GM19468 (cell line): ENCODE data around the gene AGPAT4.
"Not testable (repeated sequence)": the region's sequence is repeated elsewhere in the genome, so short reads cannot be mapped to it uniquely, and the experiment has no call there.

Experiments used
- ATAC-seq: cut with Tn5 transposase; IDR thresholded peaks from one replicate; pipeline ENCODE4 v1.9.1; 2021; ENCODE audit warnings: mild to moderate bottlenecking, moderate library complexity, moderate number of reproducible peaks; ENCODE audit not compliant: unreplicated experiment; ENCODE audit errors: extremely low read depth

AGPAT4 gene

DNA sequence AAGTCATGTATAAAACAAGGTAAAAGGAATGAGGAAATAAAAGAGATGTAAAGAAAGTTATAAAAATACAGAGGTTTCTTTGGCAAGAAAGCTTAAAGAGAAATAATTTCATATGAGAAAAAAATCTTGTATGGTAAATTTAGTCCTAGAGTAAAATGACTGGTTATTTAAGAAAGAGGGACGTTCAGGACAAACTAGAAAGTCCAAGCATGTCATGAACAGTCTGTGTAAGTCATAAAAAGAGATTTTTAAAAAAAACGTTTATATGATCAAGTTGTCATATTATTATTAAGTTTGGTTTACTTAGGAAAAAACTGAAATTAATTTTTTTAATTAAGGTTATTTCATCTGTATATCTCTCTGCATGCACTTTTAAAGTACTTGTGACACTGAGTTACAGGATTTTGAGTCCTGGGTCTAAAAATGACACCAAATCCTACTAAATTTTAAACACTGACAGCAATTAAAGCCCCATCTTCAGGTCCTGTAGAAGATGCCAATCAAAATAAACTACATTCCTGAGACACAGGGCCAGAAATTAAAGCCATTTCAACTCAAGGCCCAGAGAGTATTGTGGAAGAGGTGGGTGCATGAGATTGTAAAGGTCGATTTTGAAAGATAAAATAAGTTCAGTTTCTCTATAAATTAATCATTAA, 62.4 kb downstream of the AGPAT4 start:
- ATAC-seq, result no peak

GRCh38 chr6:161210857-161211256, 63.0 kb downstream of the AGPAT4 start:
- no peak for ATAC-seq

- ATAC-seq, result no peak
Observed at GRCh38 chr6:161207200-161207599, 66.7 kb downstream of the AGPAT4 start.

DNA sequence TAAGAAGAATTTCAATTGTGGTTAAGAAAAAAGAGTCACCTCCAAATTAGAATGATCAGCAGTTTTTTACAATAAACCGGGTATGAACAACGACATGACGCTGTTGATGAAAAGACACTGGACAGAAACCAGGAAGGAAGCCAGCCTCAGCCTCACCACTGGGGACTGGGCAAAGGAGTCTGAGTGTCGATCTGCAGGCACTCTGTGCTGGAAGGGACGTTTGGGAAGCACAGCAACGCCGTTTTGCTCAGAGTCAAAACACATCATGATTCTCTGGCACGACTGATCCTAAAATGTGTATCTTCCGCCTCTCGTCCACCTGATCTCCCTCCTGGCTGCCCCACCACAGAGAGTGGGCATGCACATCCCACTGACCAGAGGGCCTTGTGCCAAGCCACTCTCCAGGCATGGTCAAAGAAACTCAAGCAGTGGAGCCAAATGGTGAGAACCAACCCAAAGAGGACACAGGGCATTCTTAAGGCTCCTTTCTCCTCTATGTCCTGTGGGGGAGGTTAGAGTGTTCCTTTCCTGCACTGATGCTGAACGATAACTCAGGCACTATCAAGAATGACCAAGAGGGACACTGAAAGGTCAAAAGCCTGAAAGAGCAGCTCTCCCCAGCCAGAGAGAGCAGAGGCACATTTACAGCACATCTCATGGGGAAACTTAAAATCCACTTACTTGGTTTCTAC, 68.8 kb downstream of the AGPAT4 start:
- ATAC-seq, result no peak

- ATAC-seq, result no peak
Observed at GRCh38 chr6:161200610-161201370, 73.1 kb downstream of the AGPAT4 start.

- ATAC-seq, result no peak
Observed at GRCh38 chr6:161199850-161200249, 74.0 kb downstream of the AGPAT4 start.

DNA sequence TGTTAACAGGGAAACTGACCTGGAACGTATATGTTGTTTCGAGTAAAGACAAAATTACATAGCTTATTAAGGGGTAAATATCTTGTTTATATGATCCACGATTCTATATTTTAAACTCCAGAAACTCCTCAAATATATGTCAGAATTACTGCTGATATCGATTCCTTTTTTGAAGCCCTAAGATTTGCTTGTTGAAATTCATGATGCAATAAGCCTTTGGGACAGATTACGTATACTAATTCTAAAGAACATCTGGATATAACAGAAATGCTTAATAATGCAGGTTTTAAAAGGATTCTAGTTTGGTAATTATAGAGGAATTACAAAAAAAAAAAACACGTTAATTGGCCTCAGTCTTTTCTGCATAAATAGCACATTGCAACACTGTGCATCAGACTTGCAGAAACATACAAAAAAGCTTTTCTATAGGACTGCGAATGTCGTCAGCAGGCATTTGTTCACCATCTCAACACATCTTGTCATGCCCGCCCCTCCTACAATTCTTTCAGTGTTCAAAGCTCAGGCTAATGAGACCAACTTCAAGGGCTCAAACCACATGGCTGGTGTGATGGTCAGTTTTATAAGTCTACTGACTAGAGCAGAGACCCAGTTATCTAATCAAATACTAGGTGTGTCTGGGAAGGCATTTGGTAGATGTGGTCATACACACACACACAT, 74.9 kb downstream of the AGPAT4 start:
- ATAC-seq, result no peak

- ATAC-seq, result no peak
Observed at GRCh38 chr6:161198176-161198575, 75.7 kb downstream of the AGPAT4 start.

DNA sequence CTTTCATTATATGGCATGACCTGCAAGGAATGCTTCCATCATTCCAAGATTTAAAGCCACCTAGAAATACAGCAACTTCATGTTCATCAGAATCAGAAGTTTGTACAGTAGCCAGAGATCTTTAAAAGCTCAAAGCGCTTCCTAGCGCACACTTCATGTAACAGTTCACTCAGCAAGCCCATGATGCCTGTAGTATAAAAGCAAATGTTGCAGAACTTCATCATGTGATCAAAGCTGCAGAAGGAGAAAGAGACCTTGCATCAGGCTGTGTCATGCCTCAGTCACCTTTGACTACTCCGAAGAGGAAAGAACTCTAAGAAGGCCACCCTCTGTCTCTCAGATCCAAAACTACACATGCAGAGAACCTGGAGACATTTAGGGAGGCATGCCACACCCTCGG, 78.5 kb downstream of the AGPAT4 start:
- no peak for ATAC-seq

DNA sequence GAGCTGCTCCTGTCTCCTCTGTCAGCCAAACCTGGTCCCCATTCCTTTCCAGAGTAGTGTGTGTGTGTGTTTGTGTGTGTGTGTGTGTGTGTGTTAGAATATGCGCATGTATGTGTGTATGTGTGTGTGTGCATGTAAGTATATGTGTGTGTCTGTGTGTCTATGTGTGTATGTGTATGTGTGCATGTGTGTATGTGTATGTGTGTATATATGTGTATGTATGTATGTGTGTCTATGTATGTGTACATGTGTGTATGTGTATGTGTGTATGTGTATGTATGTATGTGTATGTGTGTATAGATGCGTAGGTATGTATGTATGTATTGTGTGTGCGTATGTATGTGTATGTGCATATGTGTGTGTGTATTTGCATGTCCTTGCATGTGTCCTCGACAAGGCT, 79.5 kb downstream of the AGPAT4 start:
- no peak for ATAC-seq

DNA sequence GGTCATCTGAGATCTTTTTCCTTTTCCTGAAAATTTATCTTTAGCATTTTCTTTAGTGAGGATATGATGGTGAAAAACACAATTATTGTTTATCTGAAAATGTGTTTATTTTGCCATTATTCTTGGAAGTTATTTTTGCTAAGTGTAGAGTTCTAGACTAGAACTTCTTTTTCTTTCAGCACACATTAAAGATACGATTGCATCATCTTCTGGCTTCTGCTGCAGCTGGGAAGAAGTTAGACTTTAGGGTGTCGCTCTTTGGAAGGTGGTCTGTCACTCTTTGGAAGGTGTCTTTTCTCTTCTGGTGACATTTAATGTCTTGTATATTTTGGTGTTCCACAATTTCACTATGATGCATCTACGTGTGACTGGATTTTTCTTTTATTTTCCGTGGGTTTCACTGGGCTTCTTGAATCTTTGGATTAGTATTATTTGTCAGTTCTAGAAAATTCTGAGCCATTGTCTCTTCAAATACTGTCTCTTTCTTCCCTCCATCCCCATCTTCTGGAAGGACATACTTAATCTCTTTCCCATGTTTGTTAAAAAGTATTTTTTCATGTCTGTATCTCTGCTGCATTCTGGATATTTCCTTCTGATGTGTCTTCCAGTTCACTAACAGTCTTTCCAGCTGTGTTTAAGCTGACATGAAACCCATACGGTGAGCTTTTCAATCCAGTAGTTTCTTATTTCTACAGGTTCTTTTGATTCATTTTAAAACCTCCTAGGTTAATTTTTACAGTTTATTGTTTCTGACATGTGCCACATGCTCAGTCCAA, 81.0 kb downstream of the AGPAT4 start:
- no peak for ATAC-seq

GRCh38 chr6:161191671-161192070, 82.2 kb downstream of the AGPAT4 start:
- no peak for ATAC-seq

DNA sequence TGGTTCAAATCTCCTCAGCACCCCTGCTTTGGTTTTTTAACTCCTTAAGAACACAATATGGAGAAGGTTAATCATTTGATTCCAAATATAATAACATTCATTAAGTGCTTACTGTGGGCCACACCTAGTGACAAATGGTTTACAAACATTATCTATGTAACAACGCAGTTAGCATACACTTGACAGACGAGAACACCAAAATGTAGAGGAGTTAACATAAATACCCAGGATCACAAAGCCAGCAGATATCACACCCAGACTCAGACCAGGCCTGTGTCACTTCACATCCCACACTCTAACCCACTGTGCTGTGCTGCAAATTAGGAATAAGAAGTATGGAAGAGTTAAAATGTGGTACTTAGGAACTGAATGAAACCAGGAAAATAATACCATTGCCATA, 82.9 kb downstream of the AGPAT4 start:
- no peak for ATAC-seq

DNA sequence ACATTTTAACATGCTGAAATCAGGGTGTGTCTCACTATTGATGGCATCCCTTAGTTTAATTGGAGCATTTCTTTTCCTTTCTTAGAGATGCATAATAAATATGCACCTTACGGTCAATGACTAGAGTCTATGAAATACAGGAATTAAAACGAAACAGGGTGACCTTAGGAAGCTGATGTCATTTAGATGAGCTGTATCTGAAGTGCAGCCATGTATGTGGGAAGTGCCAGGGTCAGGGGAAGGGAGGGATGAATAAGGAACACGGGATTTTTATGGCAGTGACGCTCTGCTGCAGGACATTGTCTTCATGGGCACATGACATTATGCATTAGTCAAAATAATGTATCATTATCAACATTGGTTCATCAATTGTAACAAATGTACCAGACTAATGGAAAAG, 84.0 kb downstream of the AGPAT4 start:
- no peak for ATAC-seq

- no peak for ATAC-seq
Observed at GRCh38 chr6:161188547-161189465, 85.1 kb downstream of the AGPAT4 start.

GRCh38 chr6:161186173-161186769, 87.6 kb downstream of the AGPAT4 start:
- ATAC-seq, result no peak

GRCh38 chr6:161181121-161181520, 92.7 kb downstream of the AGPAT4 start:
- ATAC-seq, result no peak

GRCh38 chr6:161178155-161178554, 95.7 kb downstream of the AGPAT4 start:
- ATAC-seq, result not testable (repeated sequence)

DNA sequence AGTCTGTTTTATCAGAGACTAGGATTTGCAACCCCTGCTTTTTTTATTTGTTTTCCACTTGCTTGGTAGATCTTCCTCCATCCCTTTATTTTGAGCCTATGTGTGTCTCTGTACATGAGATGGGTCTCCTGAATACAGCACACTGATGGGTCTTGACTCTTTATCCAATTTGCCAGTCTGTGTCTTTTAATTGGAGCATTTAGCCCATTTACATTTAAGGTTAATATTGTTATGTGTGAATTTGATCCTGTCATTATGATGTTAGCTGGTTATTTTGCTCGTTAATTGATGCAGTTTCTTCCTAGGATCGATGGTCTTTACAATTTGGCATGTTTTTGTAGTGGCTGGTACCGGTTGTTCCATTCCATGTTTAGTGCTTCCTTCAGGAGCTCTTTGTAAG, 97.4 kb downstream of the AGPAT4 start:
- ATAC-seq, result not testable (repeated sequence)
